ENCODE measurements around the gene FTCD.

DNA sequence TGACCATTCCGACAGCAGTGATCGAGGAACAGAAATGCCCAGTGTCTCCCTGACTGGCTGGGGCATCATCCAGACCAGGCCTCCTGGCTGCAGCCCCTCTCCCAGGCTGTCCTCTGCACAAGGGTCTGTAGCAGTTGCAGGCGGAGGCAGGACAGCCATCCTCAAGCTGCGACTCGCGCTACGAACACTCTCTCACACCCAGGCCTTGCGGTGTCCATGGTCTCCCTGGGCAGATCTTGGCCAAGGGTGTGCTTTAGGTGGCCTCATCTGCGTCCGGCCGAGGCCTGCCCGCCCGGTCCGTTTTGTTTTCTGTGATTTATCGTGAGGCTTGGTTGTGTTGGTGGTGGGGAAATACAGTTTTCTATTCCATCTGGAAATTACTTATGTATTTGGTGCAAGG, 15.7 kb downstream of the FTCD start:
- TF ChIP-seq EZH2phosphoT487 (IDR thresholded peaks at IDR 0.05; ENCODE audit: insufficient read depth, low read depth), result no peak
- TF ChIP-seq EZH2 (IDR thresholded peaks at IDR 0.05; ENCODE audit: insufficient read depth, poor library complexity, severe bottlenecking), result no peak
